AG10803 (cell line): ENCODE results near the gene PHF5A.
A peak's percentile ranks its signal among the peaks of the same experiment; 100 is the strongest.
"Not testable (repeated sequence)": the region's sequence is repeated elsewhere in the genome, so short reads cannot be mapped to it uniquely, and the experiment has no call there.

Source experiments
- DNase-seq: peaks from one replicate; pipeline ENCODE4 v3.0.0; 2010; ENCODE audit warnings: low read depth
- H3K4me3 ChIP-seq: 2 replicates; pipeline ENCODE4 v1.5.1; 2011; ENCODE audit warnings: mild to moderate bottlenecking, low read length, control low read depth
- TF ChIP-seq, protein P1 (sequence below): conservative IDR thresholded peaks from 2 replicates; pipeline ENCODE4 v1.5.1; 2011; ENCODE audit warnings: mild to moderate bottlenecking, low read length, control low read depth, inconsistent platforms

PHF5A gene

DNA sequence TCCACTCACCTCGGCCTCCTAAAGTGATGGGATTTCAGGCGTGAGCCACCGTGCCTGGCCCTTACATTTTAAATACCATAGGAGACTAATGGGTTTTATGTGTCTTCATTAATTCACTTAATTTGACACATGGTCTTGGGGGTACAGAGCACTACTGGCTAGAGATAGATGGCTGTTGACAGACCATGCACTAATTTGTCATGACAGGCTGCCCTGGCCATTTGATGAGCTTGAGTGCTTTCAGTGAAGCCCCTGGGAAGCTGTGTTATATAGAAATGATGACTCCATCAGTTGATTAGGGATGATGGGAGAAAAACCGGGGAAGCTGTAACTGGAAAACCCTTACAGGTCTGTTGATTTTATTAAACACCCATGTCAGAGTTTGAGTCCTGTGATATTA, 6.6 kb downstream of the PHF5A start:
- TF ChIP-seq, protein P1, sequence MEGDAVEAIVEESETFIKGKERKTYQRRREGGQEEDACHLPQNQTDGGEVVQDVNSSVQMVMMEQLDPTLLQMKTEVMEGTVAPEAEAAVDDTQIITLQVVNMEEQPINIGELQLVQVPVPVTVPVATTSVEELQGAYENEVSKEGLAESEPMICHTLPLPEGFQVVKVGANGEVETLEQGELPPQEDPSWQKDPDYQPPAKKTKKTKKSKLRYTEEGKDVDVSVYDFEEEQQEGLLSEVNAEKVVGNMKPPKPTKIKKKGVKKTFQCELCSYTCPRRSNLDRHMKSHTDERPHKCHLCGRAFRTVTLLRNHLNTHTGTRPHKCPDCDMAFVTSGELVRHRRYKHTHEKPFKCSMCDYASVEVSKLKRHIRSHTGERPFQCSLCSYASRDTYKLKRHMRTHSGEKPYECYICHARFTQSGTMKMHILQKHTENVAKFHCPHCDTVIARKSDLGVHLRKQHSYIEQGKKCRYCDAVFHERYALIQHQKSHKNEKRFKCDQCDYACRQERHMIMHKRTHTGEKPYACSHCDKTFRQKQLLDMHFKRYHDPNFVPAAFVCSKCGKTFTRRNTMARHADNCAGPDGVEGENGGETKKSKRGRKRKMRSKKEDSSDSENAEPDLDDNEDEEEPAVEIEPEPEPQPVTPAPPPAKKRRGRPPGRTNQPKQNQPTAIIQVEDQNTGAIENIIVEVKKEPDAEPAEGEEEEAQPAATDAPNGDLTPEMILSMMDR, result no peak
- no peak for DNase-seq

DNA sequence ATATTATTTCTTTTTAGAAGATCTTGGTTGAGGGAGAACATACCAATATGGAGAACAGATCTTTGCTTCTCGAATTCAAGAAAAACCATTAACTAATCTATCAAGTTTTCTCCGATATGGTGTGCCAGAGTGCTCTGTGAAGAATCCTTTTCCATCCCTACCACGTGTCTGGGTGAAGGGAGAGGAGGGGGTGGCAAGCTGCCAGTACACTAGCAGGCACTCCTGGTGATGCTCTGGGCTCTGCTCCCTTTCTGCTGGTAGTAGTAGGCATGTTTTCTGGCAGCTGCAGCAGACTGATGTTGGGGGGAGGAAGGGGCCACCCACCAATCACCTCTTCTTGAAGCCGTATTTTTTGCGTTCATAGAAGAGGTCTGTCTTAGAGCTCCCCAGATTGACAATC, 8.4 kb downstream of the PHF5A start:
- not testable (repeated sequence) for H3K4me3 ChIP-seq, DNase-seq

More for the DNA sequence above, 6.6 kb downstream of the PHF5A start:
- H3K4me3 ChIP-seq, result no peak overlapping the region

DNA sequence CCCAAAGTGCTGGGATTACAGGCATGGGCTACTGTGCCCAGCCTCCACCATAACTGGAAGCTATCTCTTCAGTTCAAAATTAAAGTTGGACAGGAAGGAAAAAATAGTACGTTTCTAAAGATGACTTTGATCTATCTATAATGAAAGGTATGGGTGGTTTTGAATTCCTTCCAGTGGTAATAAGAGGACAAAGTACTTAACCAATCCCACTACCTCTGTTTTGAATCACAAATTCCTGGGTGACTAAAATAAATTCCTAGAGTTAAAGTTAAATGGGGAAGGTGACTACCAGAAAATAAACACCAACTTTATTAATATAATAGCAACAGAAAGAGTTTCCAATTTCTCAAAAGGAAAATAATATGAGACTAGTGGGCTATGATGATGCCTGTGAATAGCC, 9.1 kb downstream of the PHF5A start:
- TF ChIP-seq, protein P1, result no peak
- no peak overlapping the region for H3K4me3 ChIP-seq
- no peak for DNase-seq

DNA sequence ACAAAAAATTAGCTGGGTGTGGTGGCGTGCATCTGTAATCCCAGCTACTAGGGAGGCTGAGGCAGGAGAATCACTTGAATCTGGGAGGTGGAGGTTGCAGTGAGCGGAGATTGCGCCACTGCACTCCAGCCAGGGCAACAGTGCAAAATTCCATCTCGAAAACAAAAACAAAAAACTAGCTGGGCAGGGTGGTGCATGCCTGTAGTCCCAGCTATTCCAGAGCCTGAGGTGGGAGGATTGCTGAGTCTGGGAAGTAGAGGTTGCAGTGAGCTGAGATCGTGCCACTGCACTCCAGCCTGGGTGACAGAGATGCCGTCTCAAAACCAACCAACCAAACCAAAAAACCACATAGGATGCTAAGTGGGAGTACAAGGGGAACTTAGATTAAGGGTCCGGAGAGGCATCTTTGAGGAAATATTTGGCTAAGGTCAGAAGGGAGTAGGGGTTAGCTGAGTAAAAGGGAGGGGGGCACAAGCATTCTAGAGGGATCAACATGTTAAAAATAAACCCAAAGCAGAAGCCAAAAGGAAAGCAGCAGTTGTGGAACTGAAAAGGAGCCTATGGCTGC, 10.2 kb downstream of the PHF5A start:
- no peak for DNase-seq
- TF ChIP-seq, protein P1, result no peak
- H3K4me3 ChIP-seq, result no peak overlapping the region

DNA sequence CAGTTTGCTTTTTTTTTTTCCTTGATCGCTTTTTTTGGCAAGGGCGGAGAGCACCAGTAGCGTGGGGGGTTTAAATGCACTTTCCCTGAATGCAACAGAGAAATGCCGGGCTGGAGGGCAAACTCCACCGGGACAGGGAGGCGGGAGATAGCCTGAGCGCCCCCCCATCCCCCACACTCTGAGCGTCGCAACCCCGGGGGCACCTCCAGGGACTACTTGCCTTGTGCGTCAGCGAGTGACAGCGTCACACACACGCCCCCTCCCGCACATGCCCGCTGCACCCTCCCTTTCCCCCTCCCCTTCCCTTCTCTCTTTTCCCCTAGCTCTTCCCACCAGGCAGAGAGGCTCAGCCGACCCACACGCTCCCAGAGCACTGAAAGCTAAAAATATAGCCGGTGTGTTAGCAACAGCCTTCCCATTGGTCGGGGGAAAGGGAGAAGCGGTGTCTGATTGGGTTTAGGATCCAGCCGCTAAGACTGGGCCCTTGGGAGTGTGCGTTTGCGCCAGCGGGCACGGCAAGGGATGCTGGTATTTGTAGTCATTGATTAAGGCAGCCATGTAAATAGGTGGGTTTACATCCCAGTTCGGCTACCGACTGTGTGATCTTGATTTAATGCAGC, 20.2 kb downstream of the PHF5A start:
- peak; percentile 99 for DNase-seq
- H3K4me3 ChIP-seq, result peak overlapping the region; percentile 98
- TF ChIP-seq, protein P1, result no peak

DNA sequence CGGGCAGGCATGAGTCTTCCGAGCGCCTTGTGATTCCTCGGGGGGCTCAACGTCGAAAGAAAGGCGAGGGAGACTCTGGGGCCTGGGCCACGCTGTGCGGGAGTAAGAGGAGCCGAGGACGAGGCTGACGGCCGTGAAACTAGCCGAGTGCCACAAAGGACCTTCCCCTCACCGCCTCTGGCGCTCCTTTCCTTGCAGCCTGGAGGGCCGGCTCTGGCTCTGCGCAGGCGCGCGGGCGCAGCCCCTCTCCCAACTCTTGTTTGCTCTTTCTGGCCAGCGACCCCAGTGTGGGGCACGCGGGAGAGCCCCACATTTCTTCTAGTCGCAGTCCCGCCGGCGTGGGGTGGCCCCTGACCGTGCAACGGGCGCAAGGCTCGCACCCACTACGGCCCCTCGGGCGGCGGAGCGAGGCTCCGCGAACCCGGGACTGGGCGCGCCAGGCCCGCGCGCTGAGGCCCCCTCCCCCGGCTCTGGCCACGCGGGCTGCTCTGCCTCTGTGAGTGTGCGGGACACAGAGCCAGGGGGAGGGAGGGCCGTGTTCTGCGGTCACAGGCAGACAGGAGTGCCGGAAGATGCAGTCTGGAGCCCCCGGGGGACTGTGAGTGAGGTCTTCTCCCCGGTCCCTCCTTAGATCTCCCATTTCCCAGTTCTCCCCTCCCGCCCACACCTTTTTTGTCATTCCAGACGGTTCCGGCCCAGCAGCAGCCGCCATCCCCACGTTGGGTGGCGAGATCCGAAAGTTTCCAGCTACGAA, 20.9 kb downstream of the PHF5A start:
- H3K4me3 ChIP-seq, result peak overlapping the region; percentile 98
- TF ChIP-seq, protein P1, result no peak
- peak; percentile 56 for DNase-seq

DNA sequence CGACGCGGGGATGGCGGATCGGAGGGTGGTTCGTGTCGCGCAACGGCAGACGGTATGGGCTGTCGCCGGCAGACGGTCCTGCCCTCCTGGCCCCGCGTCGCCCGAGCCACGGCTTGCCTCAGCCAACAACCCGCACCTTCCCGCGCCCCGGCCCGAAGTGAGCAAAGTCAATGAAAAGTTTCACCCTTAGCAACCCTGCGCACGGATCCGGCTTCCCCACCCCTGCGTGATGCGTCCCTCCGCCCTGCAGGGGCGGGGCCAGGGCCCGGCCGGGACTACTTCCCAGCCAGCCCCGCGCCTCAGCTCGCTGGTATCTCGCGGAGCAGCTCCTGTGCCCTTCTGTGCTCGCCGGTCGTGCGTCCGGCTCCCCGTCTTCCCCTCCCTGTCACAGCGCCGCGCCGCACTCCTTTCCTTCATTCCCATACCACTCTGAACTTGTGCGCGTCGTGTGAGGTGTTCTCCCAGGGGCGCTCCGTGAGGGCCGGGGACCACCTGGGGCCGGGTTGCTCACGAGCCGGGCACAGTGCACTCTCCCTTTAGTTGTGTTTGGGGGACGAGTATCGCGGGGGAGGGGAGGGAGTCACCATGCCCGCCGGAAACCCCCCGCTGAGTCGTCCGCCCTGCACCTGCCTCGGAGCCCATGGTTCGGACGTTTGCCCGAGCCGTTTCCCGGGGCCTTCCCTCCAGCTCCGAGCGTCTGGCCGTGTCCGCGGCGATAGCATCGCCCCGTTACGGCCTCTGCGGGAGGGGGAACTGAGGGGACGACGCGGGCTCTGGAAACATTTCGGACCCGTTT, 21.7 kb downstream of the PHF5A start, which contains the start of gene TOB2:
TSS of gene TOB2 (minus strand) at position 163 of the 796 bp plus-strand sequence. CDS start 9,456 bp downstream, outside the sequence.
- peak; percentile 96 for DNase-seq
- H3K4me3 ChIP-seq, result peak within 1 kb of the TSS; percentile 98
- TF ChIP-seq, protein P1, result no peak
